NCI-H446 treated with DMSO at 0.1 percent for 48 hours (cell line): ENCODE measurements around the gene DTNBP1.
"Not testable (repeated sequence)": the region's sequence is repeated elsewhere in the genome, so short reads cannot be mapped to it uniquely, and the experiment has no call there.

Experiments used
- DNase-seq: peaks from one replicate; lab custom pipeline; 2025; lab: John Stamatoyannopoulos, UW

DTNBP1 gene

GRCh38 chr6:15668918-15669317 is 6.1 kb upstream of the DTNBP1 start:
- no peak for DNase-seq

- not testable (repeated sequence) for DNase-seq
These were observed 4.1 kb upstream of the DTNBP1 start for GRCh38 chr6:15666896-15667295.

- DNase-seq = no peak
These were observed 2.4 kb upstream of the DTNBP1 start for GRCh38 chr6:15665237-15665636.

GRCh38 chr6:15663130-15663871 is 473 bp upstream of the DTNBP1 start:
- DNase-seq = no peak

- no peak for DNase-seq
These were observed 939 bp downstream of the DTNBP1 start for GRCh38 chr6:15661853-15662325.

GRCh38 chr6:15659181-15659580 is 3.6 kb downstream of the DTNBP1 start:
- no peak for DNase-seq

GRCh38 chr6:15658181-15658744 is 4.6 kb downstream of the DTNBP1 start:
- no peak for DNase-seq

GRCh38 chr6:15657290-15657689 is 5.5 kb downstream of the DTNBP1 start:
- DNase-seq = no peak

GRCh38 chr6:15656145-15656544 is 6.7 kb downstream of the DTNBP1 start:
- DNase-seq = no peak

- no peak for DNase-seq
These were observed 8.6 kb downstream of the DTNBP1 start for GRCh38 chr6:15654250-15654649.

- no peak for DNase-seq
These were observed 9.2 kb downstream of the DTNBP1 start for GRCh38 chr6:15653581-15653980.

GRCh38 chr6:15650004-15650559 is 12.7 kb downstream of the DTNBP1 start:
- DNase-seq = not testable (repeated sequence)

GRCh38 chr6:15644904-15645303 is 17.9 kb downstream of the DTNBP1 start:
- no peak for DNase-seq

GRCh38 chr6:15643542-15643941 is 19.3 kb downstream of the DTNBP1 start:
- no peak for DNase-seq

GRCh38 chr6:15642276-15642675 is 20.6 kb downstream of the DTNBP1 start:
- DNase-seq = no peak

- DNase-seq = no peak
These were observed 24.5 kb downstream of the DTNBP1 start for GRCh38 chr6:15638373-15638772.

GRCh38 chr6:15631432-15631831 is 31.4 kb downstream of the DTNBP1 start:
- DNase-seq = no peak

- DNase-seq = no peak
These were observed 32.6 kb downstream of the DTNBP1 start for GRCh38 chr6:15630202-15630601.

GRCh38 chr6:15629487-15629886 is 33.3 kb downstream of the DTNBP1 start:
- no peak for DNase-seq

GRCh38 chr6:15628499-15629131 is 34.2 kb downstream of the DTNBP1 start:
- DNase-seq = no peak

GRCh38 chr6:15627821-15628220 is 35.0 kb downstream of the DTNBP1 start:
- DNase-seq = no peak

- DNase-seq = no peak
These were observed 35.8 kb downstream of the DTNBP1 start for GRCh38 chr6:15626878-15627674.
